Measurements from ENCODE around the gene RNF32. TPM values are rescaled to one million over a fixed set of nuclear protein-coding genes. Genes with fewer than 3 reads are reported as not detected.

The RNF32 gene
- total RNA-seq, 2 experiments from 2014 or later: 0.57 TPM; not detected in 1

DNA sequence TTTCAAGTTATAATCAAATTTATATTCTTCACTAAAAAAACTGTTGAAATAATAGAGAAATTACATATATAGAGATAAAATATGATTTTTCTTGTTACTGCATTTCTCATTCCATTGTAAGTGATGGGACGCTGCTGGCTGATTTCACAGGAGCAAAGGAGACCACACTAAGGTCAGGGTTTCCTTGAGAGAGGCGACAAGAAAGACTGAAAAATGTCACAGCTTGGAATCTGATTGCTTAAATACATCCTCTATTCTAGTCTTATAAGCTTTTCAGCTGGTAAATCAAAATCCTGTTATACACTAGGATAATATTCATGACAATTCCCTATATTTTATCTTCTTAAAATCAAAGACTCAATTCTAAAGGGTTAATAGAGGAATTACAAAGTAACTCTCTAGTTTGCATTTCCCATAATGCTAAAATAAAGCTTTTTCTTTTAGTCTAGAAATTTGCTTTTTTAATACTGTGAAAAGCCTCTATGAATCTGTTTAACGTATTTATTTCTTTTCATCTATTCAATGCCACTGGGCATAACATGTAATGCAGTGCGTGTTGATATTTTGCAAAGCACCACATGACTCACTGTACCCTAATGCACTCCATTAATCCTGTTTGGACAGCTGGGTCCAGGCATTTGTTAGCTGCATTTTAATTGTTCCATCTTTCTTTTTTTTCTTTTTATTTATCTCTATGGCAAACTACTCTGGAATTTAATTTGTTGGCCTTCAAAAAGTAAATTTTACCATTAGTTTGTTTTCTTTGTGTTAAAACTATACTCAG lies 81.7 kb downstream of the RNF32 start:
- CTCF ChIA-PET: no interaction called here
- POLR2A ChIA-PET: no interaction called here

DNA sequence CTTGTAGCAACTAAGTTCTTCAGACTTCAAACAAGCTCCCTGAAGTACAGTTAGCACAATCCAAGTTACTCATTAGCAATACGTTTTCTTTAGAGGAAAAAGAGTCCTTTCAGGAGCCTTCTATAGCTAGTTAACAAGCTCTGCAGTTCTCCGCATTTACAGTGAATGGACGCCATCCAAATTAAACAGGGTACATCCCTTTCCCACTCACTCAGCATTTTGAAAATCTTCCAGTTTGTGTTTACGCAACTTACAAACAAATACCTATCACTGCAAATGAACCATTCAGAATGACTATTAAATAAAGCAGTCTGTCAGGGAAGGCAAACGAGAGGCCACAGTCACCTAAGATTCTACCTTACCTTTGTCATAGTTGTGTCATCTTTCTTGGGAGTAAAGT lies 84.5 kb downstream of the RNF32 start:
- ChIA-PET POLR2A (no interaction called here), CTCF (no interaction called here)

DNA sequence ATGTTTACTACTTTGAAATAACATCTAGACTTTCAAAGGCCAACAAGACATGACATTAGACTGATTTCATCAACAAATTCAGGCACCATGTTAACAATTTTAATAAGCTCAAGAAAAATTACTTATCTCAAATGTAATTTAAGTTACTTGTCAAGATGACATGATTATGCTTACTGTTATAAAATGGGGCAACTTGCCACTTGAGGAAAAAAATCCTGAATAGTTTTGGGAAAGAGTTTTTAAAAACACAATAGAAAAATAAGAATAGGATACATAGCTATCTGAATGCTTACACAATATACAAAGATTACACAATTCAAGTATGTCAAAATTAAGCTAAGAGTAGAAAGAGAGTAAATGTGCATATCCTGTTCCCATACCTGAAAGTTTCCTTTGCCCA lies 85.4 kb downstream of the RNF32 start:
- POLR2A ChIA-PET: no interaction called here
- CTCF ChIA-PET: no interaction called here

All from activated CD8-positive, alpha-beta memory T cell treated with anti-CD3 and anti-CD28 coated beads for 36 hours (primary cell).